ENCODE measurements around the gene SLC16A1. TPM values are rescaled to one million over a fixed set of nuclear protein-coding genes. Genes with fewer than 3 reads are reported as not detected.
A peak's percentile ranks its signal among the peaks of the same experiment; 100 is the strongest.

The SLC16A1 gene
- total and polyA plus RNA-seq, 10 of the 15 experiments (the other 5 are each of a cell fraction or from before 2014, with no cell fraction given): 39.0 to 106 (median 65.8) TPM

GRCh38 chr1:112961072-112961471, 5.1 kb upstream of the SLC16A1 start (continued):
- TF ChIP-seq BCL3 (IDR thresholded peaks at IDR 0.05; ENCODE audit: borderline replicate concordance, insufficient read depth, low read depth, low read length, poor library complexity, severe bottlenecking): no peak

GRCh38 chr1:112960384-112960783, 4.4 kb upstream of the SLC16A1 start:
- Histone ChIP-seq H3K4me3 (peak overlapping the region; percentile 57; the same call in 1 of the 2 replicates), H3K27ac (ENCODE audit: control insufficient read depth, insufficient read depth) (no peak overlapping the region; the same call in 1 of the 2 replicates), H3K36me3 (ENCODE audit: control insufficient read depth in 2 of 2, insufficient read depth in 2 of 2, low read length in 1 of 2) (peaks cover 0 to 8% of the 10 kb centered on the region in 2 experiments; a peak in 2 of 4 replicates), H4K20me1 (ENCODE audit: control insufficient read depth, insufficient read depth) (no peaks in the 10 kb centered on the region), H3K4me2 (ENCODE audit: control insufficient read depth, insufficient read depth) (peak overlapping the region; percentile 47; the same call in 1 of the 2 replicates), H3K27me3 (replicated peaks in 1 of 2; ENCODE audit: control insufficient read depth in 2 of 2, insufficient read depth in 2 of 2, low read length in 1 of 2) (no peaks in the 10 kb centered on the region), H3K79me2 (ENCODE audit: control insufficient read depth, insufficient read depth, low read length) (peaks cover 75% of the 10 kb centered on the region), H3K9ac (ENCODE audit: control insufficient read depth, insufficient read depth, low read length) (no peak overlapping the region), H3K9me3 (replicated peaks; ENCODE audit: control insufficient read depth, insufficient read depth, low read length) (no peaks in the 10 kb centered on the region), H3K4me1 (ENCODE audit: control insufficient read depth, insufficient read depth, low read length) (no peaks in the 10 kb centered on the region), H2AFZ (ENCODE audit: control insufficient read depth, low read depth, low read length) (no peak overlapping the region)
- ChIA-PET RAD21 (ENCODE audit: unreplicated experiment) (no interaction called here), SMC1A (ENCODE audit: uncharacterized antibody, unreplicated experiment) (interaction anchor here (0.6 to 1.6 kb wide), 4 partner anchors 10 to 82 kb away, joined by 3 to 4 read pairs (median 4); no protein-coding TSS in a partner anchor), CTCF (interaction anchor here (1.0 to 1.8 kb wide), 2 partner anchors 81 to 112 kb away, joined by 5 to 7 read pairs; partner anchors contain the start of gene LRIG2), POLR2A (interaction anchor here (0.6 to 1.0 kb wide), 2 partner anchors 12 to 442 kb away, joined by 3 to 4 read pairs; no protein-coding TSS in a partner anchor)
- DNase-seq (ENCODE audit: low read depth, low spot score) (no peak), ATAC-seq (no peak), FAIRE-seq (no peak)
- intact Hi-C loops (cut with micrococcal nuclease; ENCODE audit: unreplicated experiment): no loop called here
- WGBS (ENCODE audit: insufficient coverage, insufficient replicate concordance, low lambda C conversion rate, missing lambda C conversion rate): 59% methylated on average over 3 of the region's 3 CpGs
- in situ Hi-C loops (cut with MboI): loop anchor here (25.0 kb wide), 1 partner anchor 1777 kb away; no protein-coding TSS in a partner anchor
- BruUV-seq (replicated peaks): no TSS peak
- no peak for TF ChIP-seq LARP7 (IDR thresholded peaks at IDR 0.05)
- no peak for TF ChIP-seq PML (IDR thresholded peaks at IDR 0.05; ENCODE audit: low read length)
- TF ChIP-seq ZBTB33 (IDR thresholded peaks at IDR 0.05): no peak
- no peak for TF ChIP-seq MTA2 (IDR thresholded peaks at IDR 0.05; ENCODE audit: low read depth)
- TF ChIP-seq NRF1 (conservative IDR thresholded peaks at IDR 0.05; ENCODE audit: low read depth, low read length): no peak
- TF ChIP-seq NR2F1 (conservative IDR thresholded peaks at IDR 0.05): no peak
- TF ChIP-seq WRNIP1 (IDR thresholded peaks at IDR 0.05; ENCODE audit: borderline replicate concordance, low read depth, low read length): no peak
- no peak for TF ChIP-seq RBBP5 (conservative IDR thresholded peaks at IDR 0.05)
- TF ChIP-seq NFYA (IDR thresholded peaks at IDR 0.05; ENCODE audit: borderline replicate concordance, low read depth, low read length): no peak
- no peak for TF ChIP-seq ZBED1 (IDR thresholded peaks at IDR 0.05; ENCODE audit: borderline replicate concordance)
- TF ChIP-seq CBFB (IDR thresholded peaks at IDR 0.05; ENCODE audit: low read depth): no peak
- no peak for TF ChIP-seq ZBTB4 (CRISPR knock-in tag; IDR thresholded peaks at IDR 0.05)
- no peak for TF ChIP-seq CREB1 (IDR thresholded peaks at IDR 0.05; ENCODE audit: low read depth)
- TF ChIP-seq MLLT1 (IDR thresholded peaks at IDR 0.05): no peak
